C4-2B (cell line): ENCODE measurements around the gene FGF5.

Experiments
- H3K27ac ChIP-seq: fragments of 450-650 bp; 2 replicates; pipeline ENCODE4 v1.5.1; 2017
- CTCF ChIP-seq: fragments of 450-650 bp; conservative IDR thresholded peaks from 2 replicates; pipeline ENCODE4 v1.5.1; 2017; ENCODE audit warnings: mild to moderate bottlenecking
- ZFX ChIP-seq: fragments of 450-650 bp; IDR thresholded peaks from 2 replicates; pipeline ENCODE4 v1.6.1; 2017

Gene FGF5

DNA sequence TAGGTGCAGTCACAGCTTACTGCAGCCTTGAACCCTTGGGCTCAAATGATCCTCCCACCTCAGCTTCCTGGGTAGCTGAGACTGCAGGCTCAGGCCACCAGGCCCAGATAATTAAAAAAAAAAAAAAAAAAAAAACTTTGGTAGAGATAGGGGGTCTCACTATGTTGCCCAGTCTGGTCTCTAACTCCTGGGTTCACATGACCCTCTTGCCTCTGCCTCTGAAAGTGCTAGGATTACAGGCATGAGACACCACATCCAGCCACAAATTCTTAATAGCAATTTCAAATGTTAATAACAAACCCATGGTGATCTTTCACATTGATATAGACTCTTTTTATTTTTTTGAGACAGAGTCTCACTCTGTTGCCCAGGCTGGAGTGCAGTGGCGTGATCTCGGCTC, 12.3 kb upstream of the FGF5 start:
- no peak overlapping the region for H3K27ac ChIP-seq
- TF ChIP-seq CTCF (no peak), ZFX (no peak)

DNA sequence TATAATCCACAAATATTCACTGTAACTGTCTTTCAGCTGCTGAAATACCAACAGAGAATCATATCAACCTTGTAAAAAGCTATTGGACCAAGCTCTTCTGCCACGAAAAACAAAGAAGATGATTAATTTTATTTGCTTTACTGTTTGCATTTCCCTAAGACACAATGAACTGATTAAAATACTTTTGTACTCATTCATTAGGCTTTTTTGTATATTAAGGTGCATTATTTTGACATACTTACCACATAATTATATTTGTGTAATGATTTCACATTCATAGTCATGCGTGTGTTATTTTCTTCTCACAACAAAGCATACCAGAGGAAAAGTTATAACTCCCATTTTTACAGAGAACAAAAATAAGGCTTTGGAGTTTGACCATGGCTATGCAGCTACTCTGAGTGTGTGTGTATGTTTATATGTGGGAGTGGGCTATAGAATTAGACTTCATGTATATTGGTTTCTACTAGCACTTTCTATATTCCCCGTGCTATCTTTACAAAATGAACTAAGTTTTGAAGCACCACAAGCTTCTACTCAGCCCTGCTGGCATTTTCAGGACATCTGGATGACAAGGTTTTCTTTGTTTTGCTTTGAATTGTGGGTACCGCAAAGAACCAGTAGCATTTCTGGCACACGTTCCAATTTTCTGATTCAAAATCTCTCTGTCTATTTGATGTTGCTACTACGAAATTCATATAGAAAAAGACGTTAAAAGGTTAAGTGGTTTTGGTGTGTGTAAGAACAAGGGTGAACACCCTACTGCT, 11.0 kb upstream of the FGF5 start:
- TF ChIP-seq ZFX: no peak
- no peak for TF ChIP-seq CTCF
- H3K27ac ChIP-seq: no peak overlapping the region

DNA sequence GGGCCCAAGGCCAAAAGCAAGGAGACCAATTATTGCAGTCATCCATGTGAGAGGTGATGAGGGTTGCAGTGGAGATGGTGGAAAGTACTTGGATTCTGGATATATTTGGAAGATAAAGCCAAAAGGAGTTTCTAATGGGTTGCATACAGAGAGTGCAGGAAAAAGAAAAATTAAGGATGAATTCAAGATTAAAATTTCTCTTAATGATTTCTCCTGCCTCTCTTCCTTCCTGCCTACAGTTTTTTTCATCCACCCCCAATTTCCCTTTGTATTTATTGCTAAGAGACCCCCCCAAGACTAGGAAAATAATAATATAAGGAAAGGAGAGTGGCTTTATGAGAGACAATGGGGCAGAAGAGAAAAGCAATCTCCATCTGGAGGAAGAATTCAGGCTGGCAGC, 8.6 kb upstream of the FGF5 start:
- no peak overlapping the region for H3K27ac ChIP-seq
- TF ChIP-seq ZFX (no peak), CTCF (no peak)

DNA sequence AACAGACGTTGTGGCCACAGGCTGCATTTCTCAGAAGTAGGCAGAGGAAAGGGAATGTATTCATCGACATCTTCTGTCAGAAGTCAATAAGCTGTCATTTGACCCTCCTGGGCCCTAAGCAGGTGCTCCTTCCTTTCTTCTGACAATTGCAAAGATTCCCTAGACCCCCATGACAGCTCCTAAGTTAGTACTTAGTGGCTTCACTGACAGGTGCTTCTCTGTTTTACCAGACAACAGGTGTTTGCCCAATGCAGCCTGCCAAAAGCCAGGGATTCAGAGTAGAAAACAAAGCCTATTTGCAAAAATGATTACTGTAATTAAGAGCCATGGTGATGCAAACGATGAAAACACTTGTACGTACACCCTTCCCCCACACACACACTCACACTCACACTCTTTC, 7.5 kb upstream of the FGF5 start:
- H3K27ac ChIP-seq: no peak overlapping the region
- TF ChIP-seq ZFX (no peak), CTCF (no peak)

DNA sequence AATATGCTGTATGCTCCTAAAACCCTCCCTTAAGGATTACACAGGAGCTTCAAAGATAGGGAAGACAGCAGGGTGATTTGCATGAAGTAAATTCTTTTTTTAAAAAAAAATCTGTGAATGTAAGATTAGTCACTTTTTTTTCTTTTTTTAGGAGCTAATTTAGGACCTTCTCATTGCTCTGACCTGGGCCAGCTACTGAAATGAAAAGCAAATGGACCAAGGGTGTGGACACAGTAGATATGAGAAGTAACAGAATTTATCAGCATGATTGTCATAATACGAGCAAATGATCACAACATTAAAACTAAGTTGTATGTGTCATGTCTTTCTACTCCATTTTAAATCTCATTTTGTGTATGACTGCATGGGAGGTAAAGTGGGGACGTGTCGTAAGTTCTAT, 6.6 kb upstream of the FGF5 start:
- H3K27ac ChIP-seq: no peak overlapping the region
- TF ChIP-seq CTCF: no peak
- TF ChIP-seq ZFX: no peak

- H3K27ac ChIP-seq: no peak overlapping the region
- no peak for TF ChIP-seq CTCF
- no peak for TF ChIP-seq ZFX
These were observed 4.4 kb upstream of the FGF5 start for GRCh38 chr4:80261989-80262600.

DNA sequence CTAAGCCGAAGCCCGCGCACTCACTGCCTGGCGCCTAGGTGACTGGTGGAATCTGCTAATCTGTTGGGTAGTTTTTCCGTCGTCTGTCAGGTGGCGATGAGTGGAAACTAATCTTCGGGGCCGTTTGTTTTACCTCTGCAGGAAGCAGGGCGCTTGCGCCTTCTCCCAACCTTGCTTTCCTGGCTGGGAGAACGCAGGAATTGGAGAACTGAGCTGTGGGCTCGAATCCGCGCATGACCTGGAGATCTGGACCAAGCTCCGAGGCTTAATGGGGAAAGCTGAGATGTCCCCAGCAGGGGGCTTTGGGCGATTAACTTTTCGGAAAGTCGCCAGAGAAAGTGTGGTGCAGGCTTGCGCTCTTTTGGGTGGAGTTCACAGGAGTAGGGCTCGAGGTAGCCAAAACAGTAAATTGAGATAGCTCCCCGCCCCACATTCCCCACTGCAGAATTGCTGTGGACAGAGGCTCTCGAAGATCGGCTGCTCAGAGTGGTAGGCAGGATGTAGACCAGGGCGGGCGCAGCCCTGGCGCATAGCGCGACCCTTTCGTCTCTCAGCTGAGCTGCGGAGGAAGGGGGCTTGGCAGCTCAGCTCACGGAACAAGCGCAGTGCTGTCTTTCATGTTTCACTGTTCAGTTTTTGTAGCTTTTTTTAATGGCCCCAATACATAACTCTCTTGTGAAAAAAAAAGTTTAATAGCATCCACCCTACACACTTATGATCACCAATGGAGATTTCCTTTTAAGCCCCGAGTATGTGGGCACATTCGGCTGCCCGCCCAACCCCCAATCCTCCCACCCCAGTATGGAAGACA, 2.7 kb upstream of the FGF5 start:
- no peak for TF ChIP-seq ZFX
- no peak for TF ChIP-seq CTCF
- no peak overlapping the region for H3K27ac ChIP-seq
